ENCODE measurements around the gene PTPRN2. TPM values are rescaled to one million over a fixed set of nuclear protein-coding genes. Genes with fewer than 3 reads are reported as not detected.

The PTPRN2 gene
- total and polyA plus RNA-seq, 9 of the 15 experiments (the other 6 are each of a cell fraction or from before 2014, with no cell fraction given) = not detected

DNA sequence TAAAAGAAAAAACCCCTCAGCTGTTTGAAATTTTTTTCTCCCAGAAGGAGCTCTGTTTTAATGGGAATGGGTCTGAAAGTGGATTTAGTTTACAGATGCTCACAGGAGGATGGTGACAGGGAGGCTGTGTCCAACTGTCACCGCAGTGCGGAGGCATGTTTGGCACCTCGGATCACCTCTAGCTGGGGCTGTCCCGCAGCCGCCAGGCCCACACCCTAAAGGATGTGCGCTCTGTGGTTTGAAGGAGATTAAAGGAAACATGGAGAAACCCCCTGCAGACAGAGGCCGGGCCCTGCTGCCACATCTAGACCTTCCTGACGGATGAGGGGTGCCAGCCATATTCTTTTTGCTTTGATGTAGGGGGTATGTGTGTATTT is 1090.3 kb downstream of the PTPRN2 start (continued):
- TF ChIP-seq NFE2L1 (tag; IDR thresholded peaks at IDR 0.05; ENCODE audit: borderline replicate concordance, low read depth) (no peak), DMBX1 (CRISPR knock-in tag; IDR thresholded peaks at IDR 0.05; ENCODE audit: borderline replicate concordance) (no peak), NR2F6 (CRISPR knock-in tag; IDR thresholded peaks at IDR 0.05) (no peak)

DNA sequence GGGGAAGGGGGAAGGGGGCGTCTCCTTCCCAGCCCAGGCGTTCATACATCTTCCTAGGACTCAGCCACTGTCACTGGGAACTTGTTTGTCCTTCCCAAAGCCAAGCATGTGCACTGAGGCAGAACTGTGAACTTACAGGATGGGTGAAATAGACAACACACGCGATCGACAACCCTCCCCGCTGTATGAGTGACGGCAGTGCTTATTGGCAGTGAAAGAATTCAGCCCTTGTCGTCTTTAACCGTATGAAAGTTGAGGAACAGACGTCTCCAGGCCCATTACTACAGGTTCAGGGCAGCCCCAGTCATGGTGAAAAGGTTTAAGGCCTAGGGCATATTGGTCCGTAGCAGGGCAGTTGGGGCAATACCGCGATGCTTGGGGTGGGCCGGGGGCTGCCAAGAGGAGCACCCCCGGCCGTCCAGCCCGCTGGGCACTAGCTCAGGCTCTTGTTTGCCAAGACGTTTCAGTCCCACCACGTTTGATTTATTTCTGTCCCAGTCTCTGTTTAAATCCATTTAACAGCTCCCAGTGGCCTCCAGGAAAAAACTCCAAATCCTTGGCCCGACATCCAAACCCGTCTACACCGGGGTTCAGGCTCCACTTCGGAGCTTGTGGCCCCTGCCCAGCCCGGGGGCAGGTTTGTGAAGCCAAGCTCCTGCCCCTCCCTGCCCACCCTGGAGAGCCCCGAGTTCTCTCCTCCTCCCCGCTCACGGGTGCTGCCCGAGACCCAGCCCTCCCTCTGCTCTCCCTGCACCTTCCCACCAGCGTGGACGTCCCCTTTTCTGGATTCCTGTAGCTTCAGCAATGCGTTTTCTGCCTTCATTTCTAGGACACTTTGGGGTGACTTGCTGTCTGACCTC is 1091.0 kb downstream of the PTPRN2 start:
- BruUV-seq (replicated peaks) = no TSS peak
- ChIA-PET CTCF (ENCODE audit: low intra/inter-chr PET ratio) (no interaction called here), POLR2A (interaction anchor here (0.9 kb wide), 1 partner anchor 11 kb away, joined by 3 read pairs; no protein-coding TSS in a partner anchor)
- intact Hi-C loops (cut with micrococcal nuclease) (no loop called here), in situ Hi-C loops (cut with MboI) (no loop called here)
- Histone ChIP-seq H3K9ac (ENCODE audit: insufficient read depth in 1 of 2, low read depth in 2 of 2, low read length in 2 of 2) (no peak overlapping the region), H2AFZ (ENCODE audit: low read depth, low read length) (no peak overlapping the region), H3K4me1 (replicated peaks in 1 of 2; ENCODE audit: control insufficient read depth in 2 of 2, insufficient read depth in 2 of 2, low read length in 2 of 2) (peaks cover 0 to 9% of the 10 kb centered on the region in 2 experiments; a peak in 1 of 5 replicates), H3K36me3 (ENCODE audit: control insufficient read depth, insufficient read depth, low read length) (no peaks in the 10 kb centered on the region), H3K9me1 (ENCODE audit: control insufficient read depth, insufficient read depth, low read length) (no peaks in the 10 kb centered on the region), H4K20me1 (replicated peaks; ENCODE audit: control insufficient read depth, insufficient read depth, low read length) (peaks cover 5% of the 10 kb centered on the region; the same call in 1 of the 2 replicates), H3K79me2 (ENCODE audit: control insufficient read depth, insufficient read depth, low read length) (no peaks in the 10 kb centered on the region), H3K9me3 (replicated peaks; ENCODE audit: control insufficient read depth, insufficient read depth, low read depth, low read length) (no peaks in the 10 kb centered on the region), H3K27me3 (ENCODE audit: control insufficient read depth in 2 of 2, insufficient read depth in 2 of 2, low read length in 2 of 2) (peaks cover 42 to 77% of the 10 kb centered on the region in 2 experiments; a peak in 4 of 5 replicates), H3K27ac (ENCODE audit: extremely low read depth, low read depth, low read length) (no peak overlapping the region), H3K4me2 (ENCODE audit: insufficient read depth, low read length) (no peak overlapping the region), H3K4me3 (no peak overlapping the region)
- TF ChIP-seq NR2C1 (IDR thresholded peaks at IDR 0.05) (no peak), NR2C1 (tag; IDR thresholded peaks at IDR 0.05) (no peak), RFX1 (IDR thresholded peaks at IDR 0.05) (no peak), THAP12 (CRISPR knock-in tag; IDR thresholded peaks at IDR 0.05) (no peak), KAT7 (CRISPR knock-in tag; IDR thresholded peaks at IDR 0.05; ENCODE audit: borderline replicate concordance) (no peak), NELFE (IDR thresholded peaks at IDR 0.05; ENCODE audit: insufficient read depth, insufficient read length) (no peak), KLF13 (tag; IDR thresholded peaks at IDR 0.05; ENCODE audit: borderline replicate concordance, low read depth) (no peak), NFIC (IDR thresholded peaks at IDR 0.05) (no peak), ZNF584 (CRISPR knock-in tag; IDR thresholded peaks at IDR 0.05; ENCODE audit: low read depth) (no peak), ZNF3 (CRISPR knock-in tag; IDR thresholded peaks at IDR 0.05) (no peak), MCM3 (IDR thresholded peaks at IDR 0.05) (no peak)
- TF ChIP-seq, protein P1, sequence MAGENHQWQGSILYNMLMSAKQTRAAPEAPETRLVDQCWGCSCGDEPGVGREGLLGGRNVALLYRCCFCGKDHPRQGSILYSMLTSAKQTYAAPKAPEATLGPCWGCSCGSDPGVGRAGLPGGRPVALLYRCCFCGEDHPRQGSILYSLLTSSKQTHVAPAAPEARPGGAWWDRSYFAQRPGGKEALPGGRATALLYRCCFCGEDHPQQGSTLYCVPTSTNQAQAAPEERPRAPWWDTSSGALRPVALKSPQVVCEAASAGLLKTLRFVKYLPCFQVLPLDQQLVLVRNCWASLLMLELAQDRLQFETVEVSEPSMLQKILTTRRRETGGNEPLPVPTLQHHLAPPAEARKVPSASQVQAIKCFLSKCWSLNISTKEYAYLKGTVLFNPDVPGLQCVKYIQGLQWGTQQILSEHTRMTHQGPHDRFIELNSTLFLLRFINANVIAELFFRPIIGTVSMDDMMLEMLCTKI (IDR thresholded peaks at IDR 0.05; ENCODE audit: partially characterized antibody) = no peak
- DNase-seq (ENCODE audit: extremely low read depth in 1 of 4, low spot score in 3 of 4) = no peak
- WGBS (ENCODE audit: insufficient coverage, low coverage, missing lambda C conversion rate) = 3% methylated on average over 31 of the region's 31 CpGs
- peak; percentile 15; the same call in 2 of the 3 replicates for ATAC-seq
- no peak for FAIRE-seq
